Motor neuron (in vitro differentiated cells): Measurements from ENCODE around the gene OBSCN. TPM values are rescaled to one million over a fixed set of nuclear protein-coding genes. Genes with fewer than 3 reads are reported as not detected.
A peak's percentile ranks its signal among the peaks of the same experiment; 100 is the strongest.

Source experiments
- ATAC-seq, 8 experiments: fragments of 200-7000 bp; cut with Tn5 transposase; replicated peaks in 6 of 8; 2 replicates each; pipeline ENCODE4 v1.8.0; 2021; ENCODE audit warnings: mild to moderate bottlenecking in 8 of 8, moderate library complexity in 8 of 8
- H3K27ac ChIP-seq, 2 donors: fragments of 250-450 bp; sonication (Bioruptor Pico); 2 replicates each; pipeline ENCODE4 v1.9.0; 2021; ENCODE audit warnings: antibody characterized with exemption in 2 of 2, mild to moderate bottlenecking in 2 of 2, moderate library complexity in 1 of 2
- H3K4me1 ChIP-seq, 2 donors: fragments of 250-450 bp; sonication (Bioruptor Pico); replicated peaks in 1 of 2; 2 replicates each; pipeline ENCODE4 v1.6.1; 2021; ENCODE audit warnings: antibody characterized with exemption in 2 of 2, mild to moderate bottlenecking in 2 of 2, moderate library complexity in 1 of 2
- H3K4me3 ChIP-seq, 5 donors: fragments of 250-450 bp; sonication (Bioruptor Pico); 2 replicates each; pipeline ENCODE4 v1.9.0; 2021; ENCODE audit warnings: antibody characterized with exemption in 5 of 5, mild to moderate bottlenecking in 5 of 5, moderate library complexity in 4 of 5
- WGBS, 10 experiments: fragments of 450-650 bp; shearing (Covaris generic); methylation state at CpG; one replicate each; pipeline ENCODE4 v1.0.0; 2022; 5-methylcytosine and 5-hydroxymethylcytosine counted together
- in situ Hi-C, 9 experiments: fragments of 400-800 bp; cut with MboI; loops; one replicate each; pipeline ENCODE4 v1.15.0; 2021; ENCODE audit warnings: low sequenced_read_pairs in 9 of 9, low pct_unique_long_range_greater_than_20kb in 2 of 9; ENCODE audit not compliant: unreplicated experiment in 9 of 9
- total RNA-seq, 8 experiments: library from RNA; unstranded; fragments of 300-600 nt; gene quantifications; 2 replicates each; pipeline versions ENCODE4 v1.2.3 to v1.2.4, GENCODE V29; 2022

The OBSCN gene
- total RNA-seq, 8 experiments from 2014 or later, result 2.7 to 38.5 (median 16.2) TPM

DNA sequence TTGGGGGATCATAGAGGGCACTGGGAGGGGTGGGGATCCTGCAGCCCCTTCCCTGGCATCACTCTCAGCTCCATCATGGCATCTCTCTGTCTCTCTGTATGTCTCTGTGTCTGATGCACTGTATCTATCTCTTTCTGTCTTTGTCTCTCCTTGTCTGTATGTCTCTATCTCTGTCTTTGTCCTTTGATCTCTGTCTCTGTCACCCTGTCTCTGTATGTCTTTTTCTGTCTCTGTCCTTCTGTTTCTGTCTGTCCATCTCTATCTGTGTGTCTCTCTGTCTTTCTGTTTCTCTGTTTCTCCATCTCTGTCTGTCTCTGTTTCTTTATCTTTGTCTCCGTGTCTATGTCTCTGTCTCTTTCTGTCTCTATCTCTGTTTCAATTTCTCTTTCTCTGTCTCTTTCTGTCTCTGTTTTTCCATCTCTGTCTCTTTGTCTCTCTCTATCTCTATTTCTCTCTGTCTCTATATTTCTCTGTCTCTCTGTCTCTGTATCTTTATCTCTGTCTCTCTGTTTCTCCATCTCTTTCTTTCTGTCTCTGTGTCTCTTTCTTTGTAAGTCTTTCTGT is 142.4 kb downstream of the OBSCN start:
- in situ Hi-C loops, result no loop called here
- H3K27ac ChIP-seq, result no peak overlapping the region

GRCh38 chr1:228350831-228351781 is 143.3 kb downstream of the OBSCN start:
- in situ Hi-C loops, result no loop called here
- ATAC-seq, result no peak
- no peak overlapping the region for H3K27ac ChIP-seq

More for the DNA sequence above, 142.4 kb downstream of the OBSCN start:
- ATAC-seq, result no peak
- WGBS, 10 experiments, result 67 to 100% (median 94%) methylated on average over 1 of the region's 1 CpG
- no peak overlapping the region for H3K4me3 ChIP-seq
- H3K4me1 ChIP-seq, result no peaks in the 10 kb centered on the region

GRCh38 chr1:228351850-228352249 is 144.0 kb downstream of the OBSCN start:
- Histone ChIP-seq H3K27ac (no peak overlapping the region), H3K4me1 (no peaks in the 10 kb centered on the region), H3K4me3 (no peak overlapping the region)
- no peak for ATAC-seq
- in situ Hi-C loops, result no loop called here
- WGBS, 10 experiments, result 75 to 100% (median 92%) methylated on average over 1 to 9 of the region's 13 CpGs; no CpG with 5 or more reads in 6 of the 10 experiments

More at GRCh38 chr1:228350831-228351781, 143.3 kb downstream of the OBSCN start:
- WGBS, 10 experiments, result 75 to 100% (median 93%) methylated on average over 1 to 18 of the region's 37 CpGs
- Histone ChIP-seq H3K4me3 (no peak overlapping the region), H3K4me1 (no peaks in the 10 kb centered on the region)

GRCh38 chr1:228352677-228353481 is 145.0 kb downstream of the OBSCN start:
- H3K4me3 ChIP-seq, result no peak overlapping the region
- H3K4me1 ChIP-seq, result no peaks in the 10 kb centered on the region
- H3K27ac ChIP-seq, result no peak overlapping the region
- ATAC-seq, result peak in 2 of 8 experiments; percentile 8 to 21
- in situ Hi-C loops, result no loop called here
- WGBS, 10 experiments, result 67 to 93% (median 79%) methylated on average over 1 to 8 of the region's 29 CpGs; no CpG with 5 or more reads in 4 of the 10 experiments

- Histone ChIP-seq H3K4me1 (no peaks in the 10 kb centered on the region), H3K27ac (no peak overlapping the region), H3K4me3 (no peak overlapping the region)
- whole genome bisulfite sequencing, 10 experiments, result 31 to 81% (median 74%) methylated on average over 2 to 9 of the region's 11 CpGs; no CpG with 5 or more reads in 7 of the 10 experiments
- peak in 1 of 8 experiments; percentile 4 for ATAC-seq
- in situ Hi-C loops, result no loop called here
Observed at GRCh38 chr1:228353601-228354371, 145.9 kb downstream of the OBSCN start.

DNA sequence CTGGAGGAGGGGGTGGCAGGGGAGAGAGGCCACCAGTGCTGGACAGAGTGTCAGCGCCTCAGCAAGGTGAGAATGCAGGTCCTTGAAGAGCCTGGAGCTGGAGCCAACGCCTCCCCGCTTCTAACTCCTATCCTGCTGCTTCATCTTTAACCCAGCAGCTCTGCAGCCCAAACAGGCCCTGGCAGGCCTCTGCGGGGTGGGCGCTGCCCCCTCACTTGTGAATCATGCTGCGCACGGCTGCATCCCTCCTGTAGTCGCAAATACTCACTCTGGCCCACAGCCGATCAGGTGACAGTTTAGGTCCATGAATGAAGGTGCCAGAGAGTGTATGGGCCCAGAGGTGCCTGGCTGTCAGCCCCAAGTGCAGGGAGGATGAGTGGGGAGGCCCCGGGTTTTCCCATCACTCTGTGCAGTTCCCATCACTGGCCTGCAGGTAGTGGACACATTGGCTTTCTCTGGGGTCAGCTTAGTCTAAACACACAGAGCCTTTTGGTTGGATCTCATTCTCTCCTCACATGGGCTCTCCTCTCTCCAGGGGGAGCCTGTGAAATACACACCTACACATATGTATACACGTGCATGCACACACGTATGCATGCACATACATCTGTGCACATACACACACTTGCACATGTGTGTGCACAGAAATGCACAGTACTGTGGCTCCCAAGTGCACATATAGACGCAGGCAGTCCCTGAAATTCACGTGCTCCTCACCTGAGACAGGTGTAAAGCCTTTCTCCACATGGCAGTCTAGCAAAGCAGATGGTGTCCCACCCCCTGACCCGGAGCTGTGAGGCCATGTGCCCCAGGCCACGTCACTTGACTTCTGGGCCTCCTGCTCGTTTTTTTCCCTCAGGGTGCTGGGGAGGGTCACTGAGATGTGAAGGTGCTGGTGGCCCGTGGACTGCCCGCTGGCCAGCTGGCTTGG is 146.8 kb downstream of the OBSCN start:
- in situ Hi-C loops, result no loop called here
- H3K4me3 ChIP-seq, result no peak overlapping the region
- H3K27ac ChIP-seq, result no peak overlapping the region
- H3K4me1 ChIP-seq, result no peaks in the 10 kb centered on the region
- peak in 3 of 8 experiments; percentile 8 to 22 (median 10) for ATAC-seq
- WGBS, 10 experiments, result 20 to 95% (median 83%) methylated on average over 1 to 12 of the region's 19 CpGs; no CpG with 5 or more reads in 2 of the 10 experiments

GRCh38 chr1:228356897-228357680 is 149.2 kb downstream of the OBSCN start:
- Histone ChIP-seq H3K27ac (no peak overlapping the region), H3K4me3 (no peak overlapping the region), H3K4me1 (no peaks in the 10 kb centered on the region)
- in situ Hi-C loops, result no loop called here
- WGBS, 10 experiments, result 0 to 100% (median 93%) methylated on average over 1 to 7 of the region's 8 CpGs; no CpG with 5 or more reads in 4 of the 10 experiments
- peak in 3 of 8 experiments; percentile 71 to 76 (median 73) for ATAC-seq

GRCh38 chr1:228358039-228358763 is 150.4 kb downstream of the OBSCN start:
- in situ Hi-C loops, result no loop called here
- WGBS, 10 experiments, result 40 to 100% (median 43%) methylated on average over 1 to 3 of the region's 4 CpGs; no CpG with 5 or more reads in 5 of the 10 experiments
- no peaks in the 10 kb centered on the region for H3K4me1 ChIP-seq
- no peak overlapping the region for H3K27ac ChIP-seq
- peak in 1 of 8 experiments; percentile 19 for ATAC-seq
- no peak overlapping the region for H3K4me3 ChIP-seq

DNA sequence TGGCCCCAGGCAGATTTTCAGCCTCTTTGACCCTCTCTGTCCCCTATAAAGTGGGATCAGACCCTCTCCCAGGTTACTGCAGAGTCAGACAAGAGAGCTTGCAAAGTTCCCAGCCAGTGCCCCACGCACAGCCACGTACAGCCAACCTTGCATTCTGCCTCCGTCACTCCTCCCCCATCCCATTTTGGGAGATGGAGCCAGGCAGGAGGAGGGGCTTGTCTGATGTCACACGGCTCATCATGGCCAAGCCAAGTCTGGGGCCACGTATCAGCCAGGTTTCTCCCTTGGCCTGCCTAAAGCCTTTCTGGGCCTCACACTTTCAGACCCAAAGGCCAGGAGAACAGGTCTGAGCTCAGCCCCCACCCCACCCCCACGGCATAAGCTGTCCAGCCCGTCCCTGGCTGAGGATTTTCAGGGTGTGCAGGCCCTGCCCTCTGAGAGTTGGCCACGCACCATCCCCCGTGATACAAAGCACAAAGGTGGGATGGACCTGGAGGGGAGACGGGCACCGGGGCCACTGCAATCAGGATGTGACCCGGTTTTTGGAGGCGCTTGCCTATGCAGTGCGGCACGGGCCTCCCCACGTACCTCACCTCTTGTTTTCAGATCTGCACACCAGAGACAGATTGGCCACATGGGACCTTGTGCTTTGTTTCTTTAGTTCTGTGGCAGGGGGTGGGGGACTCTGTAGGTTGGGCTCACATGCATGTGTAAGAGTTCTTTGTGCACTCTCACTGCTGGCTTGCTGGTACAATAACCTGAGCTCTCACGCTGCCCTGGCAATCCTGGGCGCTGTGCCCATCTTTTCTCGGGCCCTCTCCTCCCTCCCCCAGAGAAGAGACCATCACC is 151.1 kb downstream of the OBSCN start:
- 50 to 95% (median 73%) methylated on average over 1 to 16 of the region's 19 CpGs; no CpG with 5 or more reads in 5 of the 10 experiments for WGBS, 10 experiments

More for the DNA sequence above, 151.1 kb downstream of the OBSCN start:
- ATAC-seq, result no peak
- H3K4me3 ChIP-seq, result no peak overlapping the region
- H3K4me1 ChIP-seq, result no peaks in the 10 kb centered on the region
- no peak overlapping the region for H3K27ac ChIP-seq
- in situ Hi-C loops, result no loop called here
